ENCODE results near the gene ZNF45. TPM values are rescaled to one million over a fixed set of nuclear protein-coding genes. Genes with fewer than 3 reads are reported as not detected.
A peak's percentile ranks its signal among the peaks of the same experiment; 100 is the strongest.

The ZNF45 gene
- total and polyA plus RNA-seq, 2 donors (not counting 3 experiments of a cell fraction or from before 2014, with no cell fraction given), result 6.1 to 10.8 TPM

DNA sequence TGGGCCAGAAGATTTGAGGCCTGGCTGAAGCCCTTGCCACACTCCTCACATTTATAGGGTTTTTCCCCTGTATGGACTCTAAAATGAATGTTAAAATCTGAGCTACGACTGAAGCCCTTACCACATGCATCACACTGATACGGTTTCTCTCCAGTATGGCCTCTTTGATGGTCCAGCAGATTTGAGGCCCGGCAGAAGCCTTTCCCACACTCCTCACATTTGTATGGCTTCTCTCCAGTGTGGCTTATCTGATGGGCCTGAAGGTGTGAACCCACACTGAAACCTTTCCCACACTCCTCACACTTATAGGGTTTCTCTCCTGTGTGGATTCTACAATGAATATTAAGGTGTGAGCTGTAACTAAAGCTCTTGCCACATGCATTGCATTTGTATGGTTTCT, 21.0 kb downstream of the ZNF45 start:
- no TSS peak for BruUV-seq (replicated peaks)
- no peak overlapping the region for H2AFZ ChIP-seq (ENCODE audit: low read depth, low read length)
- intact Hi-C loops (cut with micrococcal nuclease) (no loop called here), dilution Hi-C loops (cut with MboI; ENCODE audit: extremely low pct_ligation_motif_present, low sequenced_read_pairs) (no loop called here)
- no peak overlapping the region for H3K9ac ChIP-seq (replicated peaks; ENCODE audit: extremely low read depth, insufficient read depth, low read length)
- H4K20me1 ChIP-seq (replicated peaks; ENCODE audit: control insufficient read depth, extremely low read depth, insufficient read depth, low read length), result no peaks in the 10 kb centered on the region
- H3K9me1 ChIP-seq (replicated peaks; ENCODE audit: control insufficient read depth, extremely low read depth, insufficient read depth, low read length), result no peaks in the 10 kb centered on the region
- TF ChIP-seq CTCF (IDR thresholded peaks at IDR 0.05; ENCODE audit: extremely low read depth in 1 of 2, insufficient read depth in 1 of 2, low read depth in 1 of 2, low read length in 2 of 2), result no peak
- TF ChIP-seq EZH2 (IDR thresholded peaks at IDR 0.05; ENCODE audit: borderline replicate concordance, low read depth, low read length, severe bottlenecking), result no peak
- TF ChIP-seq MYC (IDR thresholded peaks at IDR 0.05; ENCODE audit: low read depth, low read length), result no peak
- no peak for FAIRE-seq
- H3K4me2 ChIP-seq (ENCODE audit: insufficient read depth, low read length), result no peak overlapping the region
- H3K36me3 ChIP-seq (ENCODE audit: control insufficient read depth in 2 of 2, extremely low read depth in 1 of 2, insufficient read depth in 2 of 2, low read length in 2 of 2), result peaks cover 12 to 28% of the 10 kb centered on the region in 2 experiments
- H3K79me2 ChIP-seq (ENCODE audit: control insufficient read depth, insufficient read depth, low read length), result no peaks in the 10 kb centered on the region
- no peaks in the 10 kb centered on the region for H3K4me1 ChIP-seq (ENCODE audit: control insufficient read depth, extremely low read depth, insufficient read depth, low read length)
- CTCF ChIA-PET, result interaction anchor here (1.5 kb wide), 1 partner anchor 22 kb away, joined by 5 read pairs; the partner anchor contains the start of gene ZNF45
- POLR2A ChIA-PET, result no interaction called here
- no peak overlapping the region for H3K4me3 ChIP-seq (replicated peaks in 1 of 3; ENCODE audit: insufficient read depth in 1 of 3, low read depth in 1 of 3, low read length in 3 of 3)
- H3K27me3 ChIP-seq (ENCODE audit: control insufficient read depth in 2 of 2, insufficient read depth in 2 of 2, low read length in 2 of 2), result no peaks in the 10 kb centered on the region
- H3K9me3 ChIP-seq (replicated peaks; ENCODE audit: control insufficient read depth, insufficient read depth, low read length), result peaks cover 23% of the 10 kb centered on the region
- no peak for DNase-seq (ENCODE audit: low read depth, low spot score)
- H3K27ac ChIP-seq (ENCODE audit: insufficient read depth, low read depth, low read length), result no peak overlapping the region

GRCh38 chr19:43913383-43913782, 21.7 kb downstream of the ZNF45 start:
- peaks cover 8 to 27% of the 10 kb centered on the region in 2 experiments for H3K36me3 ChIP-seq (ENCODE audit: control insufficient read depth in 2 of 2, extremely low read depth in 1 of 2, insufficient read depth in 2 of 2, low read length in 2 of 2)
- CTCF ChIA-PET, result interaction anchor here (0.6 to 1.5 kb wide), 2 partner anchors 9 to 22 kb away, joined by 3 to 5 read pairs; partner anchors contain the start of gene ZNF45

More at GRCh38 chr19:43913383-43913782, 21.7 kb downstream of the ZNF45 start:
- dilution Hi-C loops (cut with MboI; ENCODE audit: extremely low pct_ligation_motif_present, low sequenced_read_pairs), result no loop called here
- Histone ChIP-seq H3K9me1 (replicated peaks; ENCODE audit: control insufficient read depth, extremely low read depth, insufficient read depth, low read length) (no peaks in the 10 kb centered on the region), H3K27me3 (ENCODE audit: control insufficient read depth in 2 of 2, insufficient read depth in 2 of 2, low read length in 2 of 2) (no peaks in the 10 kb centered on the region), H3K27ac (ENCODE audit: insufficient read depth, low read depth, low read length) (no peak overlapping the region), H4K20me1 (replicated peaks; ENCODE audit: control insufficient read depth, extremely low read depth, insufficient read depth, low read length) (no peaks in the 10 kb centered on the region), H3K9ac (replicated peaks; ENCODE audit: extremely low read depth, insufficient read depth, low read length) (no peak overlapping the region), H3K79me2 (ENCODE audit: control insufficient read depth, insufficient read depth, low read length) (no peaks in the 10 kb centered on the region), H3K4me3 (replicated peaks in 1 of 3; ENCODE audit: insufficient read depth in 1 of 3, low read depth in 1 of 3, low read length in 3 of 3) (no peak overlapping the region), H3K4me1 (ENCODE audit: control insufficient read depth, extremely low read depth, insufficient read depth, low read length) (no peaks in the 10 kb centered on the region), H2AFZ (ENCODE audit: low read depth, low read length) (no peak overlapping the region), H3K9me3 (replicated peaks; ENCODE audit: control insufficient read depth, insufficient read depth, low read length) (peaks cover 23% of the 10 kb centered on the region), H3K4me2 (ENCODE audit: insufficient read depth, low read length) (no peak overlapping the region)
- intact Hi-C loops (cut with micrococcal nuclease), result no loop called here
- FAIRE-seq (no peak), DNase-seq (ENCODE audit: low read depth, low spot score) (no peak)
- TSS peak; percentile 4 for BruUV-seq (replicated peaks)
- TF ChIP-seq MAX (IDR thresholded peaks at IDR 0.05; ENCODE audit: insufficient read depth, insufficient read length), result no peak
- TF ChIP-seq POLR2AphosphoS5 (IDR thresholded peaks at IDR 0.05; ENCODE audit: insufficient read depth, low read depth, low read length), result no peak
- TF ChIP-seq CTCF (IDR thresholded peaks at IDR 0.05; ENCODE audit: extremely low read depth in 1 of 2, insufficient read depth in 1 of 2, low read depth in 1 of 2, low read length in 2 of 2), result no peak
- no peak for TF ChIP-seq MYC (IDR thresholded peaks at IDR 0.05; ENCODE audit: low read depth, low read length)
- TF ChIP-seq GATA2 (IDR thresholded peaks at IDR 0.05; ENCODE audit: insufficient read depth, insufficient read length, low read depth, low read length), result no peak
- TF ChIP-seq FOS (IDR thresholded peaks at IDR 0.05; ENCODE audit: borderline replicate concordance, insufficient read depth, low read length), result no peak
- TF ChIP-seq POLR2A (IDR thresholded peaks at IDR 0.05; ENCODE audit: low read depth, low read length), result no peak
- TF ChIP-seq EZH2 (IDR thresholded peaks at IDR 0.05; ENCODE audit: borderline replicate concordance, low read depth, low read length, severe bottlenecking), result no peak
- TF ChIP-seq JUN (IDR thresholded peaks at IDR 0.05; ENCODE audit: borderline replicate concordance, insufficient read depth, insufficient read length, low read depth), result no peak
- POLR2A ChIA-PET, result no interaction called here
